ENCODE data around the gene EIPR1.

The EIPR1 gene

DNA sequence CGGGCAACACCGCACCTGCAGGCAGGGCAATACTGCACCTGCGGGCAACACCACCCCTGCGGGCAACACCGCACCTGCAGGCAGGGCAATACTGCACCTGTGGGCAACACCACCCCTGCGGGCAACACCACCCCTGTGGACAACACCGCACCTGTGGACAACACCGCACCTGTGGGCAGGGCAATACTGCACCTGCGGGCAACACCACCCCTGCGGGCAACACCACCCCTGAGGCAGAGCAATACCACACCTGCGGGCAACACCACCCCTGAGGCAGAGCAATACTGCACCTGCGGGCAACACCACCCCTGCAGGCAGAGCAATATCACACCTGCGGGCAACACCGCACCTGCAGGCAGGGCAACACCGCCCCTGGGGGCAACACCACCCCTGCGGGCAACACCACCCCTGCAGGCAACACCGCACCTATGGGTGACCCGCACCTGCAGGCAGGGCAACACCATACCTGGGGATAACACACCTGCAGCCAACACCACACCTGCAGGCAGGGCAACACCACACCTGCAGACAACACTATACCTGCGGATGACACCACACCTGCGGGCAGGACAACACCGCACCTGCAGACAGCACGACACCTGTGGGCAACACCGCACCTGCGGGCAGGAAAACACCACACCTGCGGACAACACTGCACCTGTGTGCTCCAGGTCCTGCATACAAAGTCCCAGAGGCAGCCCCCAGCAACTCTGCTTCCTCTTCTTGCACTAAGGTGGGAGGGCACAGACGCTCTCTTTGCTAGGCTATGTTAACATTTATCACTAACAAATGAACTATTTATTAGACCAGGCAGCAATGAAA is 57.7 kb downstream of the EIPR1 start:
- POLR2A ChIA-PET = no interaction called here
- TF ChIP-seq, protein P1, sequence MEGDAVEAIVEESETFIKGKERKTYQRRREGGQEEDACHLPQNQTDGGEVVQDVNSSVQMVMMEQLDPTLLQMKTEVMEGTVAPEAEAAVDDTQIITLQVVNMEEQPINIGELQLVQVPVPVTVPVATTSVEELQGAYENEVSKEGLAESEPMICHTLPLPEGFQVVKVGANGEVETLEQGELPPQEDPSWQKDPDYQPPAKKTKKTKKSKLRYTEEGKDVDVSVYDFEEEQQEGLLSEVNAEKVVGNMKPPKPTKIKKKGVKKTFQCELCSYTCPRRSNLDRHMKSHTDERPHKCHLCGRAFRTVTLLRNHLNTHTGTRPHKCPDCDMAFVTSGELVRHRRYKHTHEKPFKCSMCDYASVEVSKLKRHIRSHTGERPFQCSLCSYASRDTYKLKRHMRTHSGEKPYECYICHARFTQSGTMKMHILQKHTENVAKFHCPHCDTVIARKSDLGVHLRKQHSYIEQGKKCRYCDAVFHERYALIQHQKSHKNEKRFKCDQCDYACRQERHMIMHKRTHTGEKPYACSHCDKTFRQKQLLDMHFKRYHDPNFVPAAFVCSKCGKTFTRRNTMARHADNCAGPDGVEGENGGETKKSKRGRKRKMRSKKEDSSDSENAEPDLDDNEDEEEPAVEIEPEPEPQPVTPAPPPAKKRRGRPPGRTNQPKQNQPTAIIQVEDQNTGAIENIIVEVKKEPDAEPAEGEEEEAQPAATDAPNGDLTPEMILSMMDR (IDR thresholded peaks at IDR 0.05; ENCODE audit: control extremely low read depth, extremely low read depth, low read depth, missing control alignments) = no peak
- CTCF ChIA-PET = interaction anchor here (1.4 kb wide), 1 partner anchor 8 kb away, joined by 3 read pairs; no protein-coding TSS in a partner anchor

DNA sequence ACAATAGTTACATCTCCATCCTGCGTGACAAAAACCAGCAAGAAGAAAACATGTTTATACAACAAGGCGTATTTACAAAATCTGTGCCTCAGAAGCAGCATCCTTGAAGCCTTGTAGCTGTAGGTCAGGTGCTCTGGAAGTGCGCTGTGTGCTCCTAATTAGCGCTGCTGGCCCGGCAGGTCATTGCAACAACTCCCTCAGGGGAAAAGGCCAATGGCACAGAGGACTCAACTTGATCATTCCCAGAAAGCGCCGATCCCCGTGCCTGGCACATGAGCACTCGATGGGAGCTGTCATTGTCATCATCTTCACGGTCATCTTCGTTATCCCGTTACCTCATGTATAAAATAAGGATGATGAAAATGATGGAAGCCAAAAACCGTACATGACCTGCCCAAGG is 58.5 kb downstream of the EIPR1 start:
- ChIA-PET CTCF (interaction anchor here (1.4 kb wide), 1 partner anchor 9 kb away, joined by 3 read pairs; no protein-coding TSS in a partner anchor), POLR2A (no interaction called here)
- TF ChIP-seq, protein P1 (IDR thresholded peaks at IDR 0.05; ENCODE audit: control extremely low read depth, extremely low read depth, low read depth, missing control alignments) = no peak

More for the DNA sequence above, 57.7 kb downstream of the EIPR1 start:
- DNase-seq (ENCODE audit: extremely low spot score) = no peak

DNA sequence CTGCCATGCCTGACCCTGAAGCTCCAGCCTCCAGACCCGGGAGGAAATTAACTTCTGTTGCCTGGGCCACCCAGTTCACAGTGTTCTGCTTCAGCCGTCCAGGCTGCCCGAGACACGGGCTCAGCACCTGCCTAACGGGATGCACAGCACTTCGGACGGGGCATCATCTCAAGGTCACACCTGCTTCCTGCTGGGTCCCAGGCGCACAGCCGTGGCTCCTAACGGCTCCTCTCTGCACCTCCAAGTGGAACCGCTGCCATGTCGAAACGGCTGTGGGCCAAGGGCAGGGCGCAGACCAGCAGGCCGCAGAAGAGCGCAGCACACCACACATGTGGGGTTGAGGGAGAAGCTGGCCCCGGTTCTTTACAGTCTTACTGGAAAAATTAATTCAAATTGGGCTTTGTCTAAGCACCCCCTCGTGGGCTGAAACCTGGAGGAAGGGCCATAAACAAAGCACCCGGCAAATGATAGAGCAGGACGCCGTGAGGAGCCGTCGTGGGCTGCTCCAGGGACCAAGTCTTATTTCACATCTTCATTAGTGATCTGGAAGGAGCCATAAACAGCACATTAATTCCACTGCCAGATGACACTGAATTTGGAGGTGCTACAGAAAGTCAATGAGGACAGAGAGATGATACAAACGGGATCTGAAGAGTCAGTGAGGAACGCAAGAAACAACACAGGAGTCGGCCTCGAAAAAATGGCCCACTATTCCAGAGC is 59.6 kb downstream of the EIPR1 start:
- ChIA-PET POLR2A (no interaction called here), CTCF (no interaction called here)
- no peak for DNase-seq (ENCODE audit: extremely low spot score)
- TF ChIP-seq, protein P1 (IDR thresholded peaks at IDR 0.05; ENCODE audit: control extremely low read depth, extremely low read depth, low read depth, missing control alignments) = no peak

More for the DNA sequence above, 58.5 kb downstream of the EIPR1 start:
- no peak for DNase-seq (ENCODE audit: extremely low spot score)

DNA sequence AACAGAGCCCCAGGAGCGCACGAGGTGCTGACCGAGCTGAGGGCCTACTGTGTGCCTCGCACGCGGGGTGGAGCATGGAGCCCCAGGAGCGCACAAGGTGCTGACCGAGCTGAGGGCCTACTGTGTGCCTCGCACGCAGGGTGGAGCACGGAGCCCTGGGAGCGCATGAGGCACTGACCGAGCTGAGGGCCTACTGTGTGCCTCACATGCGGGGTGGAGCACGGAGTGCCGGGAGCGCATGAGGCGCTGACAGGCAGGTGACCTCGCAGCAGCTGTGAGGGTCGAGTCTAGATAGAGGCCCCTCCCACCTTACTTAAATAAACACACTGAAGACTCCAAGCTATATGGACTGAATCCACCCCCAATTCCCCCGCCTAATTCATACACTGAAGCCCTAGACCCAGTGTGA is 60.3 kb downstream of the EIPR1 start:
- DNase-seq (ENCODE audit: extremely low spot score) = no peak
- ChIA-PET POLR2A (no interaction called here), CTCF (interaction anchor here (1.2 kb wide), 1 partner anchor 14 kb away, joined by 4 read pairs; no protein-coding TSS in a partner anchor)
- TF ChIP-seq, protein P1 (IDR thresholded peaks at IDR 0.05; ENCODE audit: control extremely low read depth, extremely low read depth, low read depth, missing control alignments) = no peak

DNA sequence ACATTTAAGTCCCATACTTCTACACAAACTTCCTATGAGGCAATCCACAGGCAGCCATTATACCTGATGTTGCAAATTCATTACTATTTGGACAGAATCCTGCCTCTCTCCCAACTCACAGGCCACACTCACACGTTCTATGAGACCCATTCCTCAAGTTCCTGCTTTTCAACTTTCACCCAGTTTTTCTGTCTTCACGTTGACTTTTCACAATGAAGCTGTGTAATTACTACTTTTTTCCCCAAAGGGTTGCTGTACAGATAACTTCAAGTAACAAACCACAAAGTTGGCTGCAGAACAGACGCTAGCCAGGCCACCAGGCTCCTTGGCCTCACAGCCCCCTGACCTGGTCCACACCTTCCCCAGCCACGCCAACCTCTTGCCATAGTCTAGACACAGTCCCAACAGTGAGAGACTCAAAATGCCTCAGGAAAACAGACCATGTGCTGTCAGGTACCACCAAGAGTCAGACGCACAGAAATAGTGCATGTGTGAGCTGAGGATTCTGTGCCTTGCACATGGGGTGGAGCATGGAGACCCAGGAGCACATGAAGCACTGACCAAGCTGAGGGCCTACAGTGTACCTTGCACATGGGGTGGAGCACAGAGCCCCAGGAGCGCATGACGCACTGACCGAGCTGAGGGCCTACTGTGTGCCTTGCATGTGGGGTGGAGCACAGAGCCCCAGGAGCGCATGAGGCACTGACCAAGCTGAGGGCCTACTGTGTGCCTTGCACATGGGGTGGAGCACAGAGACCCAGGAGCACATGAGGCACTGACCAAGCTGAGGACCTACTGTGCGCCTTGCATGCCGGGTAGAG is 61.0 kb downstream of the EIPR1 start:
- ChIA-PET POLR2A (no interaction called here), CTCF (interaction anchor here (1.2 kb wide), 1 partner anchor 14 kb away, joined by 4 read pairs; no protein-coding TSS in a partner anchor)
- no peak for DNase-seq (ENCODE audit: extremely low spot score)
- TF ChIP-seq, protein P1 (IDR thresholded peaks at IDR 0.05; ENCODE audit: control extremely low read depth, extremely low read depth, low read depth, missing control alignments) = no peak

DNA sequence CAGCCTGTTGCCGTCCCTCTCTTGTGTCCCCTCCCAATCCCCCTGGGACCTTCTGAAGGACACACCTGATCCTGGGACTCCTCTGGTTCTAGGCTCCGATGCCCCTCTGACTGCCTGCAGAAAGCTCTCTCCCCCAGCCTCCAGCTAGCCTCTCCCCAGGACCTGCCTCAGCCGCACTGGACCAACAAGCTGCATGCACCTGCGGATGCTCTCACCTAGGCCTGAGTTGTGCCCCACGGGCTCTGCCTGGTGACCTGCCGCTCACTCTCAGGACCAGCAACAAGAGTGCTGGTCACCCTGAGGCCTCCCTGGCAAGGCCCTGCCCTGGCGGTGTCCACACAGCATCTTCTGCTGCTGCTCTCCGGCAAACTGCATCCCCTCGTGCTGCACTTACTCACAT is 63.0 kb downstream of the EIPR1 start:
- TF ChIP-seq, protein P1 (IDR thresholded peaks at IDR 0.05; ENCODE audit: control extremely low read depth, extremely low read depth, low read depth, missing control alignments) = no peak
- ChIA-PET CTCF (interaction anchor here (1.3 kb wide), 1 partner anchor 10 kb away, joined by 4 read pairs; no protein-coding TSS in a partner anchor), POLR2A (no interaction called here)
- no peak for DNase-seq (ENCODE audit: extremely low spot score)
